T47D (cell line): ENCODE results near the gene AKT2.

Experiments used
- DNase-seq, 2 experiments: peaks; one replicate each; pipeline versions ENCODE4 v3.0.0 to v3.0.0-alpha.2; 2011 to 2012; ENCODE audit warnings: low read depth in 1 of 2, low spot score in 1 of 2
- JUND ChIP-seq: IDR thresholded peaks from 2 replicates; pipeline ENCODE4 v1.6.1; 2012; ENCODE audit warnings: low read depth
- in situ Hi-C: cut with HindIII; loops from 2 replicates; pipeline ENCODE4 v1.10.0; 2016; ENCODE audit warnings: low sequenced_read_pairs, low pct_unique_long_range_greater_than_20kb

The AKT2 gene

GRCh38 chr19:40315812-40316470 lies 30.8 kb upstream of the AKT2 start:
- no peak for TF ChIP-seq JUND
- in situ Hi-C loops = no loop called here
- DNase-seq = no peak

GRCh38 chr19:40314656-40315055 lies 29.5 kb upstream of the AKT2 start:
- in situ Hi-C loops = no loop called here
- DNase-seq = no peak
- no peak for TF ChIP-seq JUND

GRCh38 chr19:40313229-40313983 lies 28.3 kb upstream of the AKT2 start:
- in situ Hi-C loops = no loop called here
- TF ChIP-seq JUND = no peak
- no peak for DNase-seq

GRCh38 chr19:40312533-40312932 lies 27.4 kb upstream of the AKT2 start:
- TF ChIP-seq JUND = no peak
- in situ Hi-C loops = no loop called here
- DNase-seq = no peak

GRCh38 chr19:40309666-40310065 lies 24.5 kb upstream of the AKT2 start:
- TF ChIP-seq JUND = no peak
- in situ Hi-C loops = no loop called here
- DNase-seq = no peak

- no peak for TF ChIP-seq JUND
- DNase-seq = peak; percentile 61 to 87
- in situ Hi-C loops = no loop called here
These were observed 20.3 kb upstream of the AKT2 start for GRCh38 chr19:40305403-40305802.

GRCh38 chr19:40304306-40304705 lies 19.2 kb upstream of the AKT2 start:
- in situ Hi-C loops = no loop called here
- no peak for DNase-seq
- no peak for TF ChIP-seq JUND

GRCh38 chr19:40303765-40304164 lies 18.6 kb upstream of the AKT2 start:
- no peak for TF ChIP-seq JUND
- in situ Hi-C loops = no loop called here
- DNase-seq = no peak

GRCh38 chr19:40302224-40303011 lies 17.3 kb upstream of the AKT2 start:
- in situ Hi-C loops = no loop called here
- TF ChIP-seq JUND = no peak

GRCh38 chr19:40300668-40301067 lies 15.5 kb upstream of the AKT2 start:
- no peak for TF ChIP-seq JUND
- in situ Hi-C loops = no loop called here
- no peak for DNase-seq

More at GRCh38 chr19:40302224-40303011, 17.3 kb upstream of the AKT2 start:
- peak in 1 of 2 experiments; percentile 52 for DNase-seq

- DNase-seq = no peak
- no peak for TF ChIP-seq JUND
- in situ Hi-C loops = no loop called here
These were observed 12.9 kb upstream of the AKT2 start for GRCh38 chr19:40298026-40298425.

- no peak for TF ChIP-seq JUND
- no peak for DNase-seq
- in situ Hi-C loops = no loop called here
These were observed 9.4 kb upstream of the AKT2 start for GRCh38 chr19:40294560-40294959.

GRCh38 chr19:40286971-40287421 lies 1.9 kb upstream of the AKT2 start:
- DNase-seq = no peak
- TF ChIP-seq JUND = no peak
- in situ Hi-C loops = no loop called here
